NCI-H774 (cell line): ENCODE data around the gene KRTAP3-2.

ENCODE experiments used
- DNase-seq: peaks from one replicate; lab custom pipeline; 2025; lab: John Stamatoyannopoulos, UW

The KRTAP3-2 gene

GRCh38 chr17:41010441-41010840 is 10.7 kb upstream of the KRTAP3-2 start:
- no peak for DNase-seq

- DNase-seq: no peak
Observed at GRCh38 chr17:41009936-41010335, 10.2 kb upstream of the KRTAP3-2 start.

GRCh38 chr17:41009301-41009760 is 9.6 kb upstream of the KRTAP3-2 start:
- DNase-seq: peak; percentile 75

- peak; percentile 82 for DNase-seq
Observed at GRCh38 chr17:41008811-41009210, 9.1 kb upstream of the KRTAP3-2 start, which contains the start of gene KRTAP3-1. TSS of gene KRTAP3-1 (minus strand) at chr17:41009128. CDS start at chr17:41009074, 54 bp downstream.

- DNase-seq: peak; percentile 42
Observed at GRCh38 chr17:41004397-41004796, 4.7 kb upstream of the KRTAP3-2 start.

- no peak for DNase-seq
Observed at GRCh38 chr17:41003926-41004325, 4.2 kb upstream of the KRTAP3-2 start.

DNA sequence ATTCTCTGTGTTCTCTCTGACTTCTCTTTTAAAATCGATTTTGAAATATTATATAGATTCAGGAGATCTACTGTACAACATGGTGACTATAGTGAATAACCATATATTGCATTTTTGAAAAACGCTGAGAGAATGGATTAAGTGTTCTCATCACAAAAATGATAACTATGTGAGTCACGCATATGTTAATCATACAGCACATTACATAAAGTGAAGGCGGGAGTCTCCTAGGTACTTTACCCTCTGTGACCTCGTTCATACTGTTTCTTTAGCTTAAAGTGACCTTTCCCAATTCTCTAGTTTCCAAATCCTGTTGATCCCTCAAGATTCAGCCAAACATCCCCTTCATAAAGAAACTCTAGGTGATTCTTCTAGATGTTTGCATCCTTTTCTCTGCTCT is 3.1 kb upstream of the KRTAP3-2 start:
- DNase-seq: no peak

GRCh38 chr17:41001795-41002194 is 2.1 kb upstream of the KRTAP3-2 start:
- DNase-seq: no peak

DNA sequence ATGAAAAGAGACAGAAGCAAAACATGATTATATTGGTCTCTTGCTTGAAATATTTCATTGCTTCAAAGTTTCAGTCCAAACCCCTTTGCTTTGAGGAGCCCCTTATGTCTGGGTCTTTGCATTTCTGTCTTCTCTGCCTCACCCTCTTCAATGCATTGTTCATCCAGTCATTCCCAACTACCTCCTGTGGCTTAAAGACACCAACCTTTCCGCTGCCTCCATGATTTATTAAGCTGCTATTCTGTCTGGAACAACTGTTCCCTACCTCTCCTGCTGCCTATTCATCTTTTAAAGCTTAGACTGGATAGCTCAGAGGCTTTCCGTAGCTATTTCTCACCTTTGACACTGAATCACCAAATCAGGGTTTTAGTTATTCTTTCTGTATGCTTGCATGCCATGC is 2.3 kb downstream of the KRTAP3-2 start:
- no peak for DNase-seq

- no peak for DNase-seq
Observed at GRCh38 chr17:40996829-40997228, 2.9 kb downstream of the KRTAP3-2 start.

- no peak for DNase-seq
Observed at GRCh38 chr17:40995116-40995515, 4.6 kb downstream of the KRTAP3-2 start.

- DNase-seq: peak; percentile 58
Observed at GRCh38 chr17:40993839-40994238, 5.9 kb downstream of the KRTAP3-2 start, which contains the start of gene KRTAP3-3. TSS of gene KRTAP3-3 (minus strand) at chr17:40994164. CDS start at chr17:40994097, 67 bp downstream.

DNA sequence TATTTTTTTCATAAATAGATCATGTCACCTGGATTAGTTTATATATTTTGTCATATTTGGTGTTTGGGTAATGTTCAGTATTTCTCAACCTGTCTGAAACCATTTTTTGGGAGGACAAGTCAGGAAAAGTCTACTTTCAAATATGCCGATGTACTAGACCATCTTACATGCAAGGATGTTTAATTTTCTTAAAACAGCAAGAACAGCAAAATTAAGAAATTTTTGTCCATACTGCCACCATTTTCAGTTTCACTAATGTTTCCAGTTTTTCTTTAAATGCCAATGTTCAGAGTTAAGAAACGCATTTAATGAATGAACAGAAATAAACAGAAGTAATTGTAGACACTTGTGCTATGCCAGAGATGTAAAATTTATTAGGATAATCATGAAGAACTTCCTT is 6.6 kb downstream of the KRTAP3-2 start:
- no peak for DNase-seq

DNA sequence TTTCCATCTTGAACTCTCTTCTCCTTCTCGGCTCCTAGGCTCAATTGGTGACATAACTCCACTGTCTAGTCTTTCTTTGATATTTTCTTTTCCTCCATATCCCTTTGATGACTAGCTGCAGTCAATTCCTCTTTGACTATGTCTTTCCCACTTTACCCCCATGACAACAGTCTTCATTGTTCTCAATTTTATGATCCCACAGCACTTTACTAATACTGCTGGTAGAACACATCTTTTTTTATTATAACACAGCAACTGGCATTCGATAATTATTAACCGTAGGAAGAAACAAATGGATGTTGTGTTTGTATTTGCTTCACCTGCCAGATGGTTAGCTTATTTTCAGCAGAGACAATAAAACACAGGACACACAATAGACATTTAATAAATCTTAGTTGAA is 7.0 kb downstream of the KRTAP3-2 start:
- DNase-seq: no peak

DNA sequence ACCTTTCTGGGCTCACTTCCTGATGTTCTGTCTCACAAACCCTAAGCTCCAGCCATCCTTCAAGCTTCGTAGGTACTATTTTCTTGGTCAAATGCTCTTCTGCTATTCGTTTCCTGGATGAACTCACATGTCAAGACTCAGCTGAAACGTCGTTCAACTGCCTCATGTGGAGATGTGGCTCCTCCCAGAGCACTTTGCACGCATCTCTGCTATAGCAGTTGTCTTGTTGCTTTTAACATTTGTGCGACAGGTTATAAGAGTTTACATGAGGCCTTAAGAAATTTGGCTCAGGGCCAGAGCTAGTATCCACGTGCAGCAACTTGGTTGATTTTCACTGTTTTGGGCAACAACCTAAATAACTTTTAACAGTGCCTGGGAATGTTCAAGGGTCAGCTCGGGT is 12.8 kb downstream of the KRTAP3-2 start:
- DNase-seq: no peak

DNA sequence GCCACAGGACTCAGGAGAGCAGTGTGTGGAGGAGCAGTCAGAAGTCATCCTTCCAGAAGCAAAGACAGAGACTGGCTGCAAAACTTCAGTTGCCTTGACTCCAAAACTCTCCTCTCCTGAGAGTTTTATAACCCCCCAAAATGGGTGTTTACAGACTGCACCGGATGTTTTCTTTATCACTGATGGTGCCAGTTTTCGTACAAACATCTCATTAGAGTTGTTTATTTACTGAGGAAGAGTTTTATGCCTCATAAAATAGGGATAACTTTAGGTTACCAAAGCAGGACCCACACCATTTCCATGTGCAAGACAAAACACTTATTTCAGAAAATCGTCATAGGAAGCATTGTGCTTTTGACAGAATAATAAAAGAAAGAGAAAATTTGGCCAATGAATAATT is 15.5 kb downstream of the KRTAP3-2 start, which contains the start of gene KRT40:
TSS of gene KRT40 (minus strand) at position 101 of the 400 bp plus-strand sequence. CDS start at position 48, 53 bp downstream.
- DNase-seq: no peak

- DNase-seq: no peak
Observed at GRCh38 chr17:40981115-40981514, 18.6 kb downstream of the KRTAP3-2 start.

DNA sequence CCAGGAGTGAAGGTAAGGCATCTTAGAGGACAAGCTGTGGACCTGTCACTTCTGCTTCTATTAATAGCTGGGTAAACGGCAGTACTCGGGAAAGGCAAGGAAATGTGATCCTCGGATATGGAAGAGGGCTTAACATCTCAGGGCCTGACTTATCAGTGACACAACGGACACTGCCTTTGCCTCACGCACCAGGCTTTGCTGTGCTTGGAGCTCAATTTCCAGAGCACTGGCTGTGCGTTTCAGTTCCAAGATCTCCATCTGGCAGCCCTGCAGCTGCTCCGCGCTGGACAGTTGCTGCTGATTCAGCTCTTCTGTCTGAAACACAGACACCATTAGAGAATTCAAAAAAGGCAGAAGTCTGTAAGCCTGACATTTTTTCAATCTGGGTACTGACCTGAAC is 19.1 kb downstream of the KRTAP3-2 start:
- DNase-seq: no peak

GRCh38 chr17:40980117-40980516 is 19.6 kb downstream of the KRTAP3-2 start:
- DNase-seq: no peak

- DNase-seq: no peak
Observed at GRCh38 chr17:40978575-40979151, 21.0 kb downstream of the KRTAP3-2 start.

DNA sequence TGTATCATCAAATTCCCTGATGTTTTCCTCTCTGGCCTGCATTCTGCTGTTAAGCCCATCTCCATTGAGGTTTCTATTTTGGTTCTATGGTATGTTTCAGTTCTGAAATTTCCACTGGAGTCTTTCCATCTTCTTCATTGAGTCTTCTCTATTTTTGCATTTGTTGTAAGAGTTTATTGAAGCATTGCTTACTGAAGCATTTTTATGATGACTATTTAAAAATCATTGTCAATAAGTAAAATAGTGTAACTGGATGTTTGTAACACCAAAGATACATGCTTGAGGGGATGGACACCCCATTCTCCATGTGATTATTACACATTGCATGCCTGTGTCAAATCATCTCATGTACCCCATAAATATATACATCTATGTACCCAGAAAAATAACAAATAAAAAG is 24.2 kb downstream of the KRTAP3-2 start:
- DNase-seq: no peak

DNA sequence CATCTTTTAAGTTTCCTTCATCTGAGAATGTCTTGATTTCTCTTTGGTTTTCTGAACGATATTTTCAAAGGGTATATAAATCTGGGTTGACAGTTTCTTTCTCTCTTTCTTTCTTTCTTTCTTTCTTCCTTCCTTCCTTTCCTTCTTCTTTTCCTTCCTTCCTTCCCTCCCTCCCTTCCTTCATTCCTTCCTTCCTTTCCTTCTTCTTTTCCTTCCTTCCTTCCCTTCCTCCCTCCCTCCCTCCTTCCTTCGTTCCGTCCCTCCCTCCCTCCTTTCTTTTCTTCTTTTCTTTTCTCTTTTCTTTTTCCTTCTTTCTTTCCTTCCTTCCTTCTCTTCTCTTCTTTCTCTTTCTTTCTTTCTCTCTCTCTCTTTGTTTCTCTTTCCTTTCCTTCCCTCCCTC is 25.3 kb downstream of the KRTAP3-2 start:
- no peak for DNase-seq

GRCh38 chr17:40967582-40967981 is 32.1 kb downstream of the KRTAP3-2 start:
- no peak for DNase-seq

DNA sequence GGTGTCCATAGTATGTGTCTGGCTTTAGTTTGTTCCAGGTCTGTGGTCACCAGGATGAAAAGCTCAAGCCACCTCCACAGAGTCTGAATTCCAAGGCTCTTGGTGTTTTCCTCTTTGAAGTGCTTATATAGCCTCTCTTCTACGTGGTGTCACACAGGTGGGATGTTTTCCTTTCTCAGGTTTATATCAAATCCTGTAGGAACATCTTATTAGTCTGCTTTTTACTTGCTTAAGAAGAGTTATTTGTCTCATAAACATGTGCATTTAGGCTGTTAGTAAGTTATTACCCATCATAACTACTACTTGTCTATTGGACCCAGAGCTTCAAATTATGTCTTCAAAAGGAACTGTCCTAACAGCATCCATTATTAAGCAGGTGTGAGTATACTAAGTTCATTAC is 32.9 kb downstream of the KRTAP3-2 start, which contains the start of gene KRT39:
TSS of gene KRT39 (minus strand) at position 101 of the 400 bp plus-strand sequence. CDS start at position 9, 92 bp downstream.
- DNase-seq: no peak
